GM19452 (cell line): ENCODE data around the gene TAMALIN.

Experiments
- ATAC-seq: cut with Tn5 transposase; IDR thresholded peaks from one replicate; pipeline ENCODE4 v1.9.1; 2021; ENCODE audit not compliant: unreplicated experiment

Gene TAMALIN

GRCh38 chr12:52035926-52036325, 29.2 kb downstream of the TAMALIN start:
- no peak for ATAC-seq

- ATAC-seq: peak; percentile 47
Measured at GRCh38 chr12:52036587-52037171, 29.9 kb downstream of the TAMALIN start.

GRCh38 chr12:52037248-52037861, 30.6 kb downstream of the TAMALIN start:
- no peak for ATAC-seq

- no peak for ATAC-seq
Measured at GRCh38 chr12:52038447-52038846, 31.7 kb downstream of the TAMALIN start.

DNA sequence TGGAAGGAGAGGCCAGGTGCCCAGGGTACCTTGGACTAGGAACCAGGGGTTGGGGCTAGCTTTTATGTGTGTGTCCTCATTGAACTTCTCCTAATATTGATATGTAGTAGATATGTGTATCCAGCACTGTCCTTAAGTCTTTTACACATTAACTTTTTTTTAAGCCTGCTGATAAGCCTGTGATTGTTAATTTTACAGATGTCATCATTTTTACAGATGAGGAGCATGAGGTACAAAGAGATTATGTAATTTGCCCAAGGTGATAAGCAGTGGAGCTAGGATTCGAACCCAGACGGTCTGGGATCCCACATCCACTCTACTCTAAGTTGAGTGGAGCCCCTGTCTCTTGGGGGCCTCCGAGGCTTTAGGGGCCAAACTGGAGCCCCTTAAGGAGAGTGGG, 34.3 kb downstream of the TAMALIN start:
- ATAC-seq: no peak

- ATAC-seq: no peak
Measured at GRCh38 chr12:52041695-52042123, 35.0 kb downstream of the TAMALIN start.

DNA sequence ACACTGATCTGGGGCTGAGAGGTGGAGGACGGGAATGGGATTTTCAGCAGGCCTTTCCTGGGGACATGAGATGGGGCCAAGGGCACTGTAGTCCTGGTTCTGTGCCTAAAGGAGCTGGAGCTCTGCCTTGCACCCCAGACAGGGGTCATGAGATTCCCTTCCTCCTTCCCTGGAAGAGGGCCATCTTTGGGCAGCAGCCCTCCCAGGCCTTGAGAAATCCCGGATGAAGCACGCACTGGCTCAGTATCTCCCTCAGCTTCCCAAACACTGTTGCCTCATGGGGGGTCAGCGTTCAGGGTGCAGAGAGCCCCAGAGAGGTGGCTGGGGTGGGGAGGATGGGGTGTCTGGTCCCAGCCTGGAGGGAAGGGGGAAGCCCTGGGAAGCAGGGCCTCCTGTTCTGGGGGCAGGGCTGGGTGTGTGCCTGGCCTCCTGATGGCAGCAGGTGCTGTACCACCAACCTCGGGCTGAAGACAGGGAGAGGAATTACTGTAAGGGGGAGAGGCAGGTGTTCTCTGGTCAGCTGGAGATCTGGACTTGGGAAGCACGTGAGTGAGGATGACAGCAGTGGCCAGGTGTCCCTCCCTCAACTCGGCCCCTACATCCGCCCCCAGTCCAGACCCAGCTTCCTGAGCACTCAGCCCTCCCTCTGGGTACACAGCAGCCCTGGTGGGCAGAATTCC, 36.1 kb downstream of the TAMALIN start:
- no peak for ATAC-seq

GRCh38 chr12:52043386-52044212, 36.9 kb downstream of the TAMALIN start:
- no peak for ATAC-seq

- no peak for ATAC-seq
Measured at GRCh38 chr12:52044292-52044983, 37.7 kb downstream of the TAMALIN start.

GRCh38 chr12:52045794-52046199, 39.1 kb downstream of the TAMALIN start:
- no peak for ATAC-seq

- ATAC-seq: no peak
Measured at GRCh38 chr12:52046859-52047258, 40.1 kb downstream of the TAMALIN start.

- no peak for ATAC-seq
Measured at GRCh38 chr12:52049286-52049685, 42.5 kb downstream of the TAMALIN start.

GRCh38 chr12:52049688-52050087, 42.9 kb downstream of the TAMALIN start:
- no peak for ATAC-seq

- ATAC-seq: no peak
Measured at GRCh38 chr12:52050116-52050757, 43.5 kb downstream of the TAMALIN start.

DNA sequence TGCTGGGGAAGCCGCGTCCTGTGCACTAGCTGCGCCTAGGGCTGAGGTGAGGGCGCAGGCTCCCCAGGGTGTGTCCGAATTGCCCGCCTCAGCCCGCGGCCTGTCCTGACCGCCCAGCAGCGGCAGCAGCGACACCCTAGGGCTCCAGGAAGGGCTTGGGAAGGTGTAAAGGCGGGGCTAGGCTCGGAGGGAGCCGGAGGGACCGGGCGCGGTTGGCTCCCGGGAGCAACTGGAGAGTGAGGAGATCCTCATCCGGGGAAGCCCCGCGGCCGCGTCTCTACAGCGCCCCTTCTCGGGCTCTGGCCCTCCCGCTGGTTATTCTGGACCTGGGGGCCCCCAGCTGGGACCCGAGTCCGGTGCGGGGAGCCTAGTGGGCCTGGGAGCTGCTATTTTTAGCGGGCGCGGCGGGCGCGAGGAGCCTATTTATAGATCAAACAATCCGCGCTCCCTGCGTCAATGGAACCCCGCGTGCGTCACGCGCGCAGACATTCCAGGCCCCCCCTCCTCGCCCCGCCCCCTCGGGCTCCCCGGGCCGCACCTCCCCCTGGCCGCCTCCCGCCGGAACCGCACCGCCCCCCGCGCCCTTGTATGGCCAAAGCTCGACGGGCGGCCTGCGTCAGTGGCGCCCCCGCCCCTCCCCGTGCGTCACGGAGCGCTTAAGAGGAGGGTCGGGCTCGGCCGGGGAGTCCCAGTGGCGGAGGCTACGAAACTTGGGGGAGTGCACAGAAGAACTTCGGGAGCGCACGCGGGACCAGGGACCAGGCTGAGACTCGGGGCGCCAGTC, 44.2 kb downstream of the TAMALIN start, which contains the start of gene NR4A1:
NR4A1 (plus strand) TSS at position 685 of the 784 bp plus-strand sequence. CDS start 2,887 bp downstream, outside the sequence.
- peak; percentile 79 for ATAC-seq

DNA sequence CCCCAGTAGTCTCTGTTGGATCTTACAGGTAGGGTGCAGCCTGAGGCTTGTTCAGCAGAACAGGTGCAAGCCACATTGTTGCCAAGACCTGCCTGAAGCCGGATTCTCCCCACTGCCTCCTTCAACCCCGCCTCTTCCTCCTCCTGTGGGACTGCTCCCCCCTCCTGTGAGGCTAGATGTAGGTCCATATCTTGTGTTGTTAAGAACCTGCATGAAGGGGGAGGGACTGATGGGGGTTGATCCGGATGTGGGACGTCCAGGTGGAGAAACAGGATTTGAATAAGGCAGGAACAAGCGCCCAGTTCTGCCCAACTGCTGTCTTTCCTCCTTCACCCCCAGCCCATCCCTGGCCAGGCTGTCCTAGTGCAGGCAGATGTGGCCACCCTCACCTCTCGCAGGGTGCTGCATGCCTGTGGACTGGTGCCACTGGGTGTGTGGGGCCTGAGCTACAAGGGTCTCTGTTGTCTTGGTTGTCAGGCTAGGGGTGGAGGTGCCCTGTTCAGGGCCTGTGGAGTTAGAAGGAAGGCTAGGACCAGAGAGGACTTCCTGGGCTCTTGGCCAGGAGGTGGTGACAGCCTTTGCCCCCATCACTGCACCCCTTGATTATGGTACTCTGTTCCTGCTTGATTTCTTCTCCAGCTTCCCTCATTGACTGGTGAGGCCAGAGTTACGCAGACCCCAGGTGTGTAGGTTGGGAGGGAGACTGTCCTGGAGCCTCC, 45.9 kb downstream of the TAMALIN start:
- no peak for ATAC-seq

- no peak for ATAC-seq
Measured at GRCh38 chr12:52053536-52054209, 46.9 kb downstream of the TAMALIN start.

DNA sequence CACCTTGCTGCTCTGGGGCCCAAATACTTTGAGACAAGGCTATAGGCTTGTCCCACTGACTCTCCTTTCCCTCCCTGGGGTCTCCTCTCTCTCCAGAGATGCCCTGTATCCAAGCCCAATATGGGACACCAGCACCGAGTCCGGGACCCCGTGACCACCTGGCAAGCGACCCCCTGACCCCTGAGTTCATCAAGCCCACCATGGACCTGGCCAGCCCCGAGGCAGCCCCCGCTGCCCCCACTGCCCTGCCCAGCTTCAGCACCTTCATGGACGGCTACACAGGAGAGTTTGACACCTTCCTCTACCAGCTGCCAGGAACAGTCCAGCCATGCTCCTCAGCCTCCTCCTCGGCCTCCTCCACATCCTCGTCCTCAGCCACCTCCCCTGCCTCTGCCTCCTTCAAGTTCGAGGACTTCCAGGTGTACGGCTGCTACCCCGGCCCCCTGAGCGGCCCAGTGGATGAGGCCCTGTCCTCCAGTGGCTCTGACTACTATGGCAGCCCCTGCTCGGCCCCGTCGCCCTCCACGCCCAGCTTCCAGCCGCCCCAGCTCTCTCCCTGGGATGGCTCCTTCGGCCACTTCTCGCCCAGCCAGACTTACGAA, 47.6 kb downstream of the TAMALIN start:
- no peak for ATAC-seq
